DND-41 (cell line): ENCODE data around the gene GPHA2.

Experiments
- ATAC-seq: fragments of 200-7000 bp; cut with Tn5 transposase; 3 replicates; pipeline ENCODE4 v1.9.1; 2021; ENCODE audit warnings: low read depth; ENCODE audit not compliant: insufficient read depth
- DNase-seq: peaks from one replicate; pipeline ENCODE4 v3.0.0-alpha.2; 2020
- H2AFZ ChIP-seq: 2 replicates; pipeline ENCODE4 v1.6.0; 2012; ENCODE audit warnings: low read depth, low read length
- H3K27ac ChIP-seq: 2 replicates; pipeline ENCODE4 v1.5.1; 2012; ENCODE audit warnings: low read length, inconsistent platforms
- H3K27me3 ChIP-seq: fragments of 200-600 bp; sonication (generic); 2 replicates; pipeline ENCODE4 v1.6.0; 2012; ENCODE audit warnings: low read length, mild to moderate bottlenecking, inconsistent platforms; ENCODE audit not compliant: insufficient read depth, poor library complexity
- H3K36me3 ChIP-seq: 2 replicates; pipeline ENCODE4 v1.5.1; 2012; ENCODE audit warnings: low read length, inconsistent platforms; ENCODE audit not compliant: insufficient read depth
- H3K4me1 ChIP-seq: 2 replicates; pipeline ENCODE4 v1.5.1; 2012; ENCODE audit warnings: mild to moderate bottlenecking, low read length; ENCODE audit not compliant: insufficient read depth
- H3K4me2 ChIP-seq: 2 replicates; pipeline ENCODE4 v1.6.0; 2012; ENCODE audit warnings: mild to moderate bottlenecking, moderate library complexity, low read length, inconsistent platforms; ENCODE audit not compliant: insufficient read depth
- H3K4me3 ChIP-seq, 2 experiments: fragments of 200-600 bp in 1 of 2; shearing (Covaris generic) in 1 of 2; 2 replicates each; pipeline ENCODE4 v1.5.1; 2012 to 2016; ENCODE audit warnings: inconsistent platforms in 2 of 2, low read length in 2 of 2, mild to moderate bottlenecking in 2 of 2, low read depth in 1 of 2, moderate library complexity in 1 of 2
- H3K79me2 ChIP-seq: 2 replicates; pipeline ENCODE4 v1.6.0; 2012; ENCODE audit warnings: low read length, inconsistent platforms; ENCODE audit not compliant: insufficient read depth
- H3K9ac ChIP-seq: 2 replicates; pipeline ENCODE4 v1.6.0; 2012; ENCODE audit warnings: low read depth, mild to moderate bottlenecking, inconsistent platforms, low read length, moderate library complexity
- H3K9me3 ChIP-seq: 2 replicates; pipeline ENCODE4 v1.5.1; 2012; ENCODE audit warnings: low read length, moderate library complexity, mild to moderate bottlenecking, inconsistent platforms; ENCODE audit not compliant: insufficient read depth, severe bottlenecking
- H4K20me1 ChIP-seq: 2 replicates; pipeline ENCODE4 v1.6.0; 2012; ENCODE audit warnings: low read length; ENCODE audit not compliant: insufficient read depth
- EZH2 ChIP-seq: IDR thresholded peaks from 3 replicates; pipeline ENCODE4 v1.6.1; 2012; ENCODE audit warnings: borderline replicate concordance, low read depth, mild to moderate bottlenecking, moderate library complexity, low read length, inconsistent platforms; ENCODE audit not compliant: severe bottlenecking
- TF ChIP-seq, protein P1 (sequence below): IDR thresholded peaks from 2 replicates; pipeline ENCODE4 v1.5.1; 2012; ENCODE audit warnings: borderline replicate concordance, low read length, moderate library complexity, mild to moderate bottlenecking; ENCODE audit not compliant: poor library complexity, severe bottlenecking; ENCODE audit errors: extremely low read depth

GPHA2 gene

GRCh38 chr11:64909653-64910343 is 25.9 kb downstream of the GPHA2 start:
- Histone ChIP-seq H2AFZ (no peak overlapping the region), H3K4me1 (no peaks in the 10 kb centered on the region), H3K4me3 (no peak overlapping the region), H4K20me1 (no peaks in the 10 kb centered on the region; the same call in 1 of the 2 replicates), H3K9me3 (no peaks in the 10 kb centered on the region), H3K79me2 (no peaks in the 10 kb centered on the region; the same call in 1 of the 2 replicates), H3K4me2 (no peak overlapping the region), H3K9ac (no peak overlapping the region), H3K27me3 (no peaks in the 10 kb centered on the region), H3K36me3 (peaks cover 89% of the 10 kb centered on the region), H3K27ac (no peak overlapping the region)
- TF ChIP-seq, protein P1, sequence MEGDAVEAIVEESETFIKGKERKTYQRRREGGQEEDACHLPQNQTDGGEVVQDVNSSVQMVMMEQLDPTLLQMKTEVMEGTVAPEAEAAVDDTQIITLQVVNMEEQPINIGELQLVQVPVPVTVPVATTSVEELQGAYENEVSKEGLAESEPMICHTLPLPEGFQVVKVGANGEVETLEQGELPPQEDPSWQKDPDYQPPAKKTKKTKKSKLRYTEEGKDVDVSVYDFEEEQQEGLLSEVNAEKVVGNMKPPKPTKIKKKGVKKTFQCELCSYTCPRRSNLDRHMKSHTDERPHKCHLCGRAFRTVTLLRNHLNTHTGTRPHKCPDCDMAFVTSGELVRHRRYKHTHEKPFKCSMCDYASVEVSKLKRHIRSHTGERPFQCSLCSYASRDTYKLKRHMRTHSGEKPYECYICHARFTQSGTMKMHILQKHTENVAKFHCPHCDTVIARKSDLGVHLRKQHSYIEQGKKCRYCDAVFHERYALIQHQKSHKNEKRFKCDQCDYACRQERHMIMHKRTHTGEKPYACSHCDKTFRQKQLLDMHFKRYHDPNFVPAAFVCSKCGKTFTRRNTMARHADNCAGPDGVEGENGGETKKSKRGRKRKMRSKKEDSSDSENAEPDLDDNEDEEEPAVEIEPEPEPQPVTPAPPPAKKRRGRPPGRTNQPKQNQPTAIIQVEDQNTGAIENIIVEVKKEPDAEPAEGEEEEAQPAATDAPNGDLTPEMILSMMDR = no peak
- no peak for TF ChIP-seq EZH2
- no peak for ATAC-seq
- no peak for DNase-seq

DNA sequence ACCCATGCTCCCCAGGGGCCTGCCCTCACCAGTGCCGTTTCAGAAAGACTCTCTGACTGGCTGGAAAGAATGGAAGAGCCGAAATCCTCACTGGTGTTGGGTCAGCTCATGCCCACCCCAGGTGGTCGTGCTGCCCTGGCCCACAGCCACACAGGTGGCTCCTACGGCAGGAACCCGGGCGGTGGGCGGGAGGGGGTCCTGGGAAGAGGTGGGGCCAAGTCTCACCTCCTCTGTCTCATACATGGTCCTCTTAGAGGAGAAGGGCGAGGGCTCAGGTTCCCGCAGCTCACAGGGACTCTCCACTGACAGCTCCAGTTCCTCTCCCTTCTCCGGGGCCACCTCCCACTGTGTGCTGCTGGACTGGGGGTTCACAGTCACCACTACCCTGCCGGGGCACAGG is 26.9 kb downstream of the GPHA2 start:
- no peak overlapping the region for H3K4me3 ChIP-seq
- no peak for DNase-seq
- no peak overlapping the region for H3K9ac ChIP-seq
- H3K4me1 ChIP-seq = no peaks in the 10 kb centered on the region
- H3K79me2 ChIP-seq = no peaks in the 10 kb centered on the region
- no peaks in the 10 kb centered on the region; the same call in 1 of the 2 replicates for H4K20me1 ChIP-seq
- H3K4me2 ChIP-seq = no peak overlapping the region
- H3K27ac ChIP-seq = no peak overlapping the region
- no peak overlapping the region for H2AFZ ChIP-seq
- peaks cover 82% of the 10 kb centered on the region for H3K36me3 ChIP-seq
- no peak for TF ChIP-seq EZH2
- ATAC-seq = no peak
- H3K9me3 ChIP-seq = no peaks in the 10 kb centered on the region
- no peaks in the 10 kb centered on the region for H3K27me3 ChIP-seq

DNA sequence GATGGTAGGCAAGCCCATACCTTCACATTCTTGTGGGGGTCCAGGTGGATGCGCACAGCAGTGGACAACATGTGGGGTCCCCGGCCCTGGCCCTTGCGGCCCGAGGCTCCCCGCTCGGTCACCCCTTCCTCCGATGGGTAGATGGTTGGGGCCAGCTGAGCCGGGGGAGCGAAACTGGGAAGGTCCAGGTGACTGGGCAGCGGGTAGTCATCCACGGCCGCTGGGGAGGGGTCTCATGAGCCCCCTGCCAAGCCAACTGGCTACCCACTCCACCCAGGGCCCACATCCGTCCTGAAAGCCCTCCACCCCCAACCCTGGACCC is 29.4 kb downstream of the GPHA2 start:
- no peak for TF ChIP-seq EZH2
- TF ChIP-seq, protein P1 = no peak
- no peaks in the 10 kb centered on the region for H3K4me1 ChIP-seq
- H3K4me2 ChIP-seq = no peak overlapping the region
- DNase-seq (no peak), ATAC-seq (no peak)
- no peak overlapping the region for H3K9ac ChIP-seq
- peaks cover 81% of the 10 kb centered on the region for H3K36me3 ChIP-seq
- H3K27ac ChIP-seq = no peak overlapping the region
- H3K9me3 ChIP-seq = no peaks in the 10 kb centered on the region
- no peak overlapping the region for H3K4me3 ChIP-seq
- no peaks in the 10 kb centered on the region for H3K27me3 ChIP-seq
- no peak overlapping the region for H2AFZ ChIP-seq
- no peaks in the 10 kb centered on the region; the same call in 1 of the 2 replicates for H4K20me1 ChIP-seq
- no peaks in the 10 kb centered on the region for H3K79me2 ChIP-seq

DNA sequence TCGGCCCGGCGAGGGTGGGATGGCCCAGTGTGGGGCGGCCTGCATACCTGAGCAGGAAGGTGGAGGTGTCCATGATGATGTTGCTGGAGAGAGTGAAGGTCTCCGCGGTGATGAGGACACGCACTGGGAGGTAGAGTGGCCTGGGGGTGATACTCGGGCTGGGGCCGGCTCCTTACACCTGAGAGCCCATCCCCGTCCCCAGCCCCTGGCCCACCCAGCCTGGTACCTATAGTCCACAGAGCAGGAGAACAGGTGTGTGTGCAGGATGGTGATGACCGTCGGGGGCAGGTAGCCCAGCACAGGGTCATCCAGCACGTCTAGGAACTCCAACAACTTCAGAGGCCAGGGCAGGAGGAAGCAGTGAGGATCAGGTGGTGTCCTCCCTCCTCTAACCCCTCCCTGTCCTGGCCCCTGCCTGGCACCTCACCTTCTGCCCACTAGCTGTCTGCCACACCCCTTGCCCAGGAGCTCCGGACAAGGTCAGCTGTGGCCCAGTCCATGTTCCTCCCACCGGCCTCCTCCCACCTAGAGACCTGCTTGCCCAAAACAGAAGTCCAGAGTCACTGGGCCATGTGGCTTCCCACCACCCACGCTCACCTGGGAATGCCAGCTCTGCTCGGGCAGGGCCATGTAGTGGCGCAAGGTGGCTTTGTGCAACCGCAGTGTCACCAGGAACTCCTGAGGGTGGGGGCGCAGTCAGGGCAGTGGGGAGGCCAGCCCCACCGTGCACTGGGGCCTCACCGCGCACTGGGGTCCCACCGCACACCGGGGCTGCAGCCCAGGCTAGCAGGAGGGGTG is 30.0 kb downstream of the GPHA2 start:
- Histone ChIP-seq H3K27ac (no peak overlapping the region), H3K36me3 (peaks cover 81% of the 10 kb centered on the region), H3K4me3 (no peak overlapping the region), H3K9ac (no peak overlapping the region), H3K79me2 (no peaks in the 10 kb centered on the region), H4K20me1 (no peaks in the 10 kb centered on the region; the same call in 1 of the 2 replicates), H3K27me3 (no peaks in the 10 kb centered on the region), H3K9me3 (no peaks in the 10 kb centered on the region), H2AFZ (no peak overlapping the region), H3K4me2 (no peak overlapping the region), H3K4me1 (no peaks in the 10 kb centered on the region)
- ATAC-seq = no peak
- TF ChIP-seq EZH2 = no peak
- TF ChIP-seq, protein P1 = no peak
- no peak for DNase-seq
